Upper lobe of left lung (tissue), 4 donors: Measurements from ENCODE around the gene LRP1-AS.

Source experiments
- POLR2A ChIP-seq, 4 donors: fragments of 450-650 bp; IDR thresholded peaks; one replicate each; pipeline ENCODE4 v1.5.1; 2016 to 2017; ENCODE audit warnings: antibody characterized with exemption in 4 of 4, mild to moderate bottlenecking in 2 of 4
- TF ChIP-seq, protein P1 (sequence below), 6 experiments: fragments of 450-650 bp in 4 of 6; fragments of 200-600 bp in 2 of 6; sonication (generic) in 2 of 6; IDR thresholded peaks; one replicate each; pipeline ENCODE4 v1.5.1; 2016 to 2019; ENCODE audit warnings: antibody characterized with exemption in 6 of 6

DNA sequence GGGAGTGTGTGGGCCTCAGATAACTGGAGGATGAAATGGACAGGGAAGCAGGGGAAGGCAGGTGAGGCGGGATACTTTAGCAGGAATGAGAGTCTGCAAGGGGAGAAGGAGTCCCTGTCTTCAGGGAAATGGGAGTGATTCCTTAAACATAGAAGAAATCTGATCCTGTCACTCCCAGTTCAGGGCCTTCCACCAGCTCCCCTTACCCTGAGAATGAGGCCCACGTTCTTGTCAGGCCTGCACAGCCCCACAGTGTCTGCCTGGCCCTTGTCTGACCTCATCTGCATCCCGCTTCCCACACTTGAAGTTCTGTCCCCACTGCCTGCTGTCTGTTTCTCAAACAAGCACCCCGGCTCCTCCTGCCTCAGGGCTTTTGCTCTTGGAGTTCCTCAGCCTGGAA, 12.6 kb upstream of the LRP1-AS start:
- TF ChIP-seq, protein P1, sequence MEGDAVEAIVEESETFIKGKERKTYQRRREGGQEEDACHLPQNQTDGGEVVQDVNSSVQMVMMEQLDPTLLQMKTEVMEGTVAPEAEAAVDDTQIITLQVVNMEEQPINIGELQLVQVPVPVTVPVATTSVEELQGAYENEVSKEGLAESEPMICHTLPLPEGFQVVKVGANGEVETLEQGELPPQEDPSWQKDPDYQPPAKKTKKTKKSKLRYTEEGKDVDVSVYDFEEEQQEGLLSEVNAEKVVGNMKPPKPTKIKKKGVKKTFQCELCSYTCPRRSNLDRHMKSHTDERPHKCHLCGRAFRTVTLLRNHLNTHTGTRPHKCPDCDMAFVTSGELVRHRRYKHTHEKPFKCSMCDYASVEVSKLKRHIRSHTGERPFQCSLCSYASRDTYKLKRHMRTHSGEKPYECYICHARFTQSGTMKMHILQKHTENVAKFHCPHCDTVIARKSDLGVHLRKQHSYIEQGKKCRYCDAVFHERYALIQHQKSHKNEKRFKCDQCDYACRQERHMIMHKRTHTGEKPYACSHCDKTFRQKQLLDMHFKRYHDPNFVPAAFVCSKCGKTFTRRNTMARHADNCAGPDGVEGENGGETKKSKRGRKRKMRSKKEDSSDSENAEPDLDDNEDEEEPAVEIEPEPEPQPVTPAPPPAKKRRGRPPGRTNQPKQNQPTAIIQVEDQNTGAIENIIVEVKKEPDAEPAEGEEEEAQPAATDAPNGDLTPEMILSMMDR (IDR thresholded peaks at IDR 0.05), result no peak
- no peak for TF ChIP-seq POLR2A (IDR thresholded peaks at IDR 0.05)
